ENCODE data around the gene ZFAND3.
"Not testable (repeated sequence)": the region's sequence is repeated elsewhere in the genome, so short reads cannot be mapped to it uniquely, and the experiment has no call there.

DNA sequence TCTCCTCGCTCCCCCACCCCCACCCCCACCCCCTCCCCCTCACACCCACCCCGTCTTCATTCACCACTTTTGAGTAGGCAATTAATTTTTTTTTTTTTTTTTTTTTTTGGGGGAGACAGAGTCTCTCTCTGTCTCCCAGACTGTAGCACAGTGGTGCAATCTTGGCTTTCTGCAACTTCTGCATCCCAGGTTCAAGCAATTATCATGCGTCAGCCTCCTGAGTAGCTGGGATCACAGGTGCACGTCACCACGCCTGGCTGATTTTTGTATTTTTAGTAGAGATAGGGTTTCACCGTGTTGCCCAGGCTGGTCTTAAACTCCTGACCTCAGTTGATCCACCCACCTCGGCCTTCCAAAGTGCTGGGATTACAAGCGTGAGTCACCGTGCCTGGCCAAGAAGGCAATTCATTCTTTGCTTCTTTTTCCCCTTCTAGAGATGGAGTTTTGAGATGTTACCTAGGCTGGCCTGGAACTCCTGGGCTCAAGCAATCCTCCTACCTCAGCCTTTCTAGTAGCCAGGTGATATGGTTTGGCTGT, 230.4 kb downstream of the ZFAND3 start:
- TF ChIP-seq POLR2AphosphoS5 (IDR thresholded peaks at IDR 0.05; ENCODE audit: insufficient read depth in 1 of 2, low read depth in 1 of 2); CTCF (IDR thresholded peaks at IDR 0.05): not testable (repeated sequence)
